Nasal cavity respiratory epithelium epithelial cell of viscerocranial mucosa (primary cell): Measurements from ENCODE around the gene C8A. TPM values are rescaled to one million over a fixed set of nuclear protein-coding genes. Genes with fewer than 3 reads are reported as not detected.

Experiments
- total RNA-seq: library from RNA; depleted of rRNA; stranded (reverse); fragments of >200 nt; gene quantifications from 2 replicates; pipeline ENCODE4 v1.2.3, GENCODE V29; 2014

Gene C8A
- total RNA-seq, result not detected in 2 replicates

DNA sequence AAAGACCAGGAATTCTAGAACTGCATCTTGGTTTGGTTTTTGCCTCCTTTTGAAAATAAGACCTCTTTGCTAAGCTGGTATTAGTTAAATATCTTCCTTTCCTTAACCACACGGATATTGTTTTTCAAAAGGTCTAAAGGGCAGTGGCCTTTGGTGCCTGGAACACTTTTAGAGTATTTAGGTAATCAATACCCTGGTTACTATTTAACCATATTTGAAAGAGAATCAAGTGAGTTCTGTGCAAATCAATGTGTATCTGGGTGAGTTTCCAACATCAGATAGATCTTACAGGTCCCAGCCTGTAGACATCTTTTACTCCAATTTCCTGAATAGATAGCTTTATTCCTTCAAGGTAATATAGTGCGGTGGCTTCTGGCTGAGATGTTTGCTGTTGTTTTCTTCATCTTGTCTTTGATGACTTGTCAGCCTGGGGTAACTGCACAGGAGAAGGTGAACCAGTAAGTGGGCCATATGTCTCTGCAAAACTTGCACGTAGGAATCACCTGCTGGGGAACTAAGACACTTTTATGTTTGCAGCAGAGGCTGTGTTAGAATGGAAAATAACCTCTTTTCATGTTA, at the start of gene C8A:
TSS of gene C8A (plus strand) at position 277 of the 579 bp plus-strand sequence. CDS start at position 382, 105 bp downstream.

DNA sequence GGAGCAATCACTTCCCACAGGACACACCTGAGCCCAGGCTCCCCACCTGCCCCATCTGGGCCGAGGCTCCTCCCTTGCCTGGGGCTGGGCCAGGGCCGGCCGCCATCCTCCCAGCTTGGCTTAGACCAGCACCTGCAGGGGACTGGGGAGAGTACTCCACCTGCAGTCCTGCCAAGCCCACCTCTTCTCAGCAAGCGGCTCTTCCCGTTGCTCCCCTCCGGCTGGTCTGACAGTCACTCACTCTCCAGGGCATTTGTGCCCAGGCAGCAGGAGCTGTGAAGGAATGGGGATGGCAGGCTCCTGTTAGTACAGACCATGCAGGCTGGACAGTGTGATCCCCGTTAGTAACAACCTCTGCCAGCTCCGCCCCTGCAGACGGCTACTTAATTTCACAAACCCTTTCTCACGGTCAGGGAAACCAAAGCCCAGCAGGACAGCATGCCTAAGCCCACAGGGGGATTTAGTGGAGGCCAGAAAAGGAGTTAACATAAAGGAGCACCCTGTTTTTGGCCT, 35.2 kb upstream of the C8A start, which contains the start of gene FYB2:
TSS of gene FYB2 (minus strand) at position 18 of the 513 bp plus-strand sequence. CDS start 114 bp downstream, outside the sequence.

GRCh38 chr1:56965916-56966697, 111.5 kb downstream of the C8A start, which contains the start of gene C8B:
Gene C8B (minus strand): TSS chr1:56966015. CDS start chr1:56965948, 67 bp downstream.

Other genes starting within 250 kb of the C8A start
- 0.68 and 7.8 TPM in 2 replicates for gene PRKAA2, start 209.5 kb upstream of the C8A start, total RNA-seq
- 0.14 TPM in 1 of 2 replicates, not detected in the other for gene FYB2, start 35.4 kb upstream of the C8A start, total RNA-seq
- gene C8B, start 111.2 kb downstream of the C8A start, total RNA-seq, result not detected in 2 replicates